Measurements from ENCODE around the gene RAB27A. TPM values are rescaled to one million over a fixed set of nuclear protein-coding genes. Genes with fewer than 3 reads are reported as not detected.

The RAB27A gene
- total and polyA plus RNA-seq, 7 experiments from 2014 or later = 17.1 to 69.9 (median 20.7) TPM

DNA sequence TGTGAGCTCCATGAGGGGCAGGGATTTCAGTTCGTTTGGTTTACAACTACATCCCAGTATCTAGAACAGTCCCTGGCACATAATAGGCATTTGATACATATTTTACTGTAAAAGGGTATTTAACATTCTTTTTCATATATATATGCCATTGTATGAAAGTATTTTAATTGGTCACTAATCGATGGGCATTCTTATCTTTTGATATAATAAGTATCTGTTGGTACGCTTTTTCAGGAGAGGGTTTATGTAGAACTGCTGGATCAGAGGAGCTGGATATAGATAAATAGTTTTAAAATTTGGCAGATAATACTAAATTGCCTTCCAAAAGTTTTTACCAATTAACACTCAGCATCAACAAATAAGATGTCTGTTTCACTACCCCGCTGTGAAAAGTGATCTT, 91.9 kb downstream of the RAB27A start:
- Mint-ChIP-seq H3K27me3 (no peaks in the 10 kb centered on the region), H3K4me3 (no peak overlapping the region), H3K4me1 (peaks cover 0 to 20% (median 12%) of the 10 kb centered on the region in 7 donors), H3K36me3 (peaks cover 0 to 11% (median 4%) of the 10 kb centered on the region in 5 donors), H3K27ac (no peak overlapping the region), H3K9me3 (peaks cover 0 to 15% (median 2%) of the 10 kb centered on the region in 11 donors)
- Histone ChIP-seq H3K4me3 (ENCODE audit: low read length) (peak overlapping the region; percentile 93), H3K9me3 (ENCODE audit: control insufficient read depth in 2 of 3, low read length in 3 of 3) (no peaks in the 10 kb centered on the region), H3K4me1 (ENCODE audit: control insufficient read depth in 2 of 2, insufficient read depth in 2 of 2, low read length in 2 of 2) (peaks cover 29 to 39% of the 10 kb centered on the region in 2 donors), H3K36me3 (ENCODE audit: control insufficient read depth in 2 of 3, insufficient read depth in 3 of 3, low read length in 3 of 3) (peaks cover 0 to 4% (median 0%) of the 10 kb centered on the region in 3 experiments), H3K27ac (ENCODE audit: low read depth, low read length) (peak overlapping the region; percentile 89), H3K27me3 (ENCODE audit: control insufficient read depth in 2 of 2, insufficient read depth in 2 of 2, low read length in 2 of 2) (no peaks in the 10 kb centered on the region)
- intact Hi-C loops (cut with micrococcal nuclease) = loop anchor here (1.0 to 5.0 kb wide), 10 partner anchors 19 to 795 kb away; partner anchors contain the start of genes CCPG1 (in 2 of the 2), PIERCE2 (in 2 of the 2), NEDD4 (in 1 of the 2) and PIGB (in 1 of the 2)
- no peak for ATAC-seq
- CTCF ChIA-PET = interaction anchor here (0.8 to 1.2 kb wide), 3 partner anchors 11 to 93 kb away, joined by 3 to 5 read pairs (median 4); no protein-coding TSS in a partner anchor
- no peak for DNase-seq
- POLR2A ChIA-PET = interaction anchor here (0.6 to 2.4 kb wide), 13 partner anchors 11 to 1534 kb away, joined by 3 to 25 read pairs (median 6); partner anchors contain the start of genes CCPG1, PIERCE2, PIGB and PIGBOS1

DNA sequence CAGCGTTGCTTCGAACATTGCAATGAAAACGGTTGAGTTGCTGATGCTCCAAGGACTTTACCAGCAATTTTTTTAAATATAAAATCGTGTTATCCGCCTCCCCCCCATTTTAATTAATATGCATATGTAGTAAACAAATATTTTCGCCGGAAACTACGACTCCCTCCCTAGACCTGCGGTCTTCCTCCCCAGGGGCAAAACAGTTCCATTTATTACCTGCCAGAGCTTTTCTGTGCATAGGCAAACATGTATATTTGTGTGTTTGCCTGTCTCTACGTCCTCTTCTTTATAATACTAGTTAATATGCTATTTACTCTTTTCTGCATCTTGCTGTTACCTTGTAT, 92.3 kb downstream of the RAB27A start:
- ATAC-seq (no peak), DNase-seq (no peak)
- Mint-ChIP-seq H3K36me3 (peaks cover 0 to 10% (median 4%) of the 10 kb centered on the region in 5 donors), H3K27me3 (no peaks in the 10 kb centered on the region), H3K9me3 (peaks cover 0 to 15% (median 2%) of the 10 kb centered on the region in 11 donors), H3K27ac (no peak overlapping the region), H3K4me1 (peaks cover 0 to 20% (median 16%) of the 10 kb centered on the region in 7 donors), H3K4me3 (no peak overlapping the region)
- Histone ChIP-seq H3K9me3 (ENCODE audit: control insufficient read depth in 2 of 3, low read length in 3 of 3) (no peaks in the 10 kb centered on the region), H3K36me3 (ENCODE audit: control insufficient read depth in 2 of 3, insufficient read depth in 3 of 3, low read length in 3 of 3) (peaks cover 0 to 4% (median 0%) of the 10 kb centered on the region in 3 experiments), H3K4me1 (ENCODE audit: control insufficient read depth in 2 of 2, insufficient read depth in 2 of 2, low read length in 2 of 2) (peaks cover 29 to 39% of the 10 kb centered on the region in 2 donors), H3K4me3 (ENCODE audit: low read length) (peak overlapping the region; percentile 93), H3K27me3 (ENCODE audit: control insufficient read depth in 2 of 2, insufficient read depth in 2 of 2, low read length in 2 of 2) (no peaks in the 10 kb centered on the region), H3K27ac (ENCODE audit: low read depth, low read length) (peak overlapping the region; percentile 89)
- intact Hi-C loops (cut with micrococcal nuclease) = loop anchor here (1.0 to 5.0 kb wide), 10 partner anchors 19 to 795 kb away; partner anchors contain the start of genes CCPG1 (in 2 of the 2), PIERCE2 (in 2 of the 2), NEDD4 (in 1 of the 2) and PIGB (in 1 of the 2)
- ChIA-PET CTCF (interaction anchor here (0.8 to 1.2 kb wide), 4 partner anchors 11 to 1047 kb away, joined by 3 to 5 read pairs (median 4); no protein-coding TSS in a partner anchor), POLR2A (interaction anchor here (0.6 to 2.4 kb wide), 19 partner anchors 8 to 1535 kb away, joined by 3 to 25 read pairs (median 3); partner anchors contain the start of genes CCPG1, PIERCE2, PIGB and PIGBOS1)

DNA sequence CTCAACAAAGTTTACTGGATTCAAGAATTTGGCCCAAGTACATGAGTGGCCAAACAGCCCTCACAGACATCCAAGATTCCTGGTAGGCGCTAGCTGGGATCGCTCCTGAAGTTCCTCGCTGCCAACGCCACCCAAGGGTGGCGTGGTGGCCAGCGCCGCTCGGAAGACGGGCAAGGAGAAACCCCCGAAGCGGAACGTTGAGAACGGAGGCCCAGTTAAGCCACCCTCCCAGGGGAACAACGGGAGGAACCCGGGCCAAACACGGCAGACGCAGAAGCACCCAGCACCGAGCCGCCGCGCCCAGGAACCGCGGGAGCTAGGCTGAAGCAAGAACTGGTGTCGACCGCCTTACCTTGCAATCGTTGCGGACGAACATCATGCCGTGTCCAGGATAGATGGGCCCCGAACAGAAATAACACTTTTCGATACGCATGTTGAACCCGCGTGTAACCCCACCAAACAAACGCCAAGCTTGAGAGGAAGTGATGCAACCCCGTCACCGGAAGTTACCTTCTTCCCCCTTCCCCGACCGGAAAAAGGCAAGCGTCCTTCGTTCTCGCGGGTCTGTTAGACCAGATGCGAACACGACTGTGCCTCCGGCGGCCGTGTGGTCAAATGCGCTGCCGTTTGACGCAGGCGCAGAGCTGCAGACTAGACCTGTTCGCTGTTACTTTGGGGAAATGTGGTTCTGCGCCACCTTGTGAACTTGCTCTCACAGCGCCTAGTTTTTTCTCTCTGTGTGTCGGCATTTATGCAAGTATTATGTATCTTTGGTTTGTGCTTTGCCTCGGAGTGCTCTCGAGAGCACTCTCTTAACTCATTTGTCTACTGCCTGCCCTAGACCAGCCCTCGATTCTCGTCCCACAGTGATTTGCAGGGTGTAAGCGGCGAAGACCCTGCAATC, 92.9 kb downstream of the RAB27A start, which contains the start of gene RSL24D1:
Gene RSL24D1, minus strand, starts transcription at position 484 of the 904 bp plus-strand sequence. Its CDS starts 51 bp downstream, at position 433.
- CTCF ChIA-PET = interaction anchor here (0.8 to 1.2 kb wide), 3 partner anchors 94 to 1048 kb away, joined by 3 to 4 read pairs (median 4); partner anchors contain the start of genes PIGB and PIGBOS1
- no peaks in the 10 kb centered on the region for H3K27me3 Mint-ChIP-seq
- H3K4me3 Mint-ChIP-seq = no peak within 1 kb of the TSS
- Histone ChIP-seq H3K9me3 (ENCODE audit: control insufficient read depth in 2 of 3, low read length in 3 of 3) (no peaks in the 10 kb centered on the region), H3K27me3 (ENCODE audit: control insufficient read depth in 2 of 2, insufficient read depth in 2 of 2, low read length in 2 of 2) (no peaks in the 10 kb centered on the region), H3K4me1 (ENCODE audit: control insufficient read depth in 2 of 2, insufficient read depth in 2 of 2, low read length in 2 of 2) (peaks cover 29 to 39% of the 10 kb centered on the region in 2 donors), H3K27ac (ENCODE audit: low read depth, low read length) (peak within 1 kb of the TSS; percentile 89), H3K36me3 (ENCODE audit: control insufficient read depth in 2 of 3, insufficient read depth in 3 of 3, low read length in 3 of 3) (peaks cover 0 to 11% (median 0%) of the 10 kb centered on the region in 3 experiments), H3K4me3 (ENCODE audit: low read length) (peak within 1 kb of the TSS; percentile 93)
- POLR2A ChIA-PET = interaction anchor here (0.8 to 2.4 kb wide), 17 partner anchors 8 to 211 kb away, joined by 3 to 25 read pairs (median 3); partner anchors contain the start of genes CCPG1, PIERCE2, PIGB and PIGBOS1
- H3K4me1 Mint-ChIP-seq = peaks cover 0 to 24% (median 21%) of the 10 kb centered on the region in 7 donors
- H3K27ac Mint-ChIP-seq = no peak within 1 kb of the TSS
- intact Hi-C loops (cut with micrococcal nuclease) = loop anchor here (1.0 to 5.0 kb wide), 12 partner anchors 20 to 1050 kb away; partner anchors contain the start of genes CCPG1 (in 2 of the 2), PIERCE2 (in 2 of the 2), PIGB (in 2 of the 2) and PIGBOS1 (in 2 of the 2)
- DNase-seq (peak; percentile 83 to 98 (median 95)), ATAC-seq (peak; percentile 98)
- peaks cover 0 to 10% (median 8%) of the 10 kb centered on the region in 5 donors for H3K36me3 Mint-ChIP-seq
- peaks cover 0 to 15% (median 2%) of the 10 kb centered on the region in 11 donors for H3K9me3 Mint-ChIP-seq

DNA sequence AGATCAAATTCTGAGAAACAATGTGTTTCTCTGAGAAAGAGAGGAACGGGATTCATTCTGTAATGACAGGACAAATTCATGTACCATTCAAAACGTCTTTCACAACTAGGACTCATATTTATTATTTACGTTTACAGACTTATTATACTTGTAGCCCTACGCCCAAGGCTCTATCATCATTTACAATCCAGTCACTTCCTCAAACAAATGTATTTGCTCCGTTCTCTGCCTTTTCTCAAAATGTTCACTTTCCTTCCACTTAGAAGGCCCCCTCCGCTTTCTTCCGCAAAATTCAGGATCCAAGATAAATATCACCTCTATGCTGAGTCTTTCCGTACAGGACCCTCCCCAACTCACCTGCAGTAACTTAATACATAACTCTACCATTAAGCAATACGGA, 93.6 kb downstream of the RAB27A start:
- CTCF ChIA-PET = no interaction called here
- no peaks in the 10 kb centered on the region for H3K27me3 Mint-ChIP-seq
- H3K36me3 Mint-ChIP-seq = peaks cover 0 to 17% (median 10%) of the 10 kb centered on the region in 5 donors
- peaks cover 0 to 32% (median 25%) of the 10 kb centered on the region in 7 donors for H3K4me1 Mint-ChIP-seq
- intact Hi-C loops (cut with micrococcal nuclease) = loop anchor here (1.0 to 5.0 kb wide), 7 partner anchors 21 to 1050 kb away; partner anchors contain the start of genes NEDD4 (in 1 of the 2), PIGB (in 1 of the 2) and PIGBOS1 (in 1 of the 2)
- ATAC-seq (no peak), DNase-seq (peak in 2 of 9 donors; percentile 7)
- Histone ChIP-seq H3K4me3 (ENCODE audit: low read length) (peak overlapping the region; percentile 93), H3K36me3 (ENCODE audit: control insufficient read depth in 2 of 3, insufficient read depth in 3 of 3, low read length in 3 of 3) (peaks cover 0 to 18% (median 0%) of the 10 kb centered on the region in 3 experiments), H3K4me1 (ENCODE audit: control insufficient read depth in 2 of 2, insufficient read depth in 2 of 2, low read length in 2 of 2) (peaks cover 29 to 39% of the 10 kb centered on the region in 2 donors), H3K27me3 (ENCODE audit: control insufficient read depth in 2 of 2, insufficient read depth in 2 of 2, low read length in 2 of 2) (no peaks in the 10 kb centered on the region), H3K9me3 (ENCODE audit: control insufficient read depth in 2 of 3, low read length in 3 of 3) (no peaks in the 10 kb centered on the region), H3K27ac (ENCODE audit: low read depth, low read length) (peak overlapping the region; percentile 89)
- H3K4me3 Mint-ChIP-seq = no peak overlapping the region
- POLR2A ChIA-PET = interaction anchor here (0.9 to 2.3 kb wide), 6 partner anchors 7 to 212 kb away, joined by 3 to 18 read pairs (median 8); partner anchors contain the start of genes CCPG1 and PIERCE2
- H3K9me3 Mint-ChIP-seq = peaks cover 0 to 15% (median 2%) of the 10 kb centered on the region in 11 donors
- H3K27ac Mint-ChIP-seq = no peak overlapping the region

DNA sequence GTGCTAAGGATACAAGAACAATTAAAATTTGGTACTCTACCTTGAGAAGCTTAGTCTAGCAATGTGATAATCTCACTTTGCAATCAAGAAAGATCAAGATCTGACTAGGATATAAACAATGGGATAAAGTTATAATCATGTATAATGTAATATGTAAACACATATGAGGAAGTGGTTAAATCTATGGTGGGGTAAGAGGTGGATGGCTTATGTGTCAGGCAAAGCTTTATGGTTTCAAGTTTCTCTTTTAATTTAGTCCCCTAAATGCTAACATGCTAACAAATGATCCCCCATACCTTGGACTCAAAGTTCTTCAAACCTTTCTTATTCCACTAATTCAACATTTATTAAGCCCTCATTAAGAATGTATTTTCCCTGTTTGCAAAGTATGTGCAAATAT, 95.4 kb downstream of the RAB27A start:
- POLR2A ChIA-PET = interaction anchor here (1.0 kb wide), 1 partner anchor 73 kb away, joined by 3 read pairs; no protein-coding TSS in a partner anchor
- H3K27ac Mint-ChIP-seq = peak overlapping the region in 1 of 9 donors; percentile 40
- no peak overlapping the region for H3K4me3 ChIP-seq (ENCODE audit: low read length)

More for the DNA sequence above, 95.4 kb downstream of the RAB27A start:
- Histone ChIP-seq H3K36me3 (ENCODE audit: control insufficient read depth in 2 of 3, insufficient read depth in 3 of 3, low read length in 3 of 3) (peaks cover 0 to 31% (median 5%) of the 10 kb centered on the region in 3 experiments), H3K27ac (ENCODE audit: low read depth, low read length) (peak overlapping the region; percentile 20), H3K9me3 (ENCODE audit: control insufficient read depth in 2 of 3, low read length in 3 of 3) (no peaks in the 10 kb centered on the region), H3K27me3 (ENCODE audit: control insufficient read depth in 2 of 2, insufficient read depth in 2 of 2, low read length in 2 of 2) (no peaks in the 10 kb centered on the region), H3K4me1 (ENCODE audit: control insufficient read depth in 2 of 2, insufficient read depth in 2 of 2, low read length in 2 of 2) (peaks cover 29 to 39% of the 10 kb centered on the region in 2 donors)
- intact Hi-C loops (cut with micrococcal nuclease) = no loop called here
- no peaks in the 10 kb centered on the region for H3K27me3 Mint-ChIP-seq
- CTCF ChIA-PET = no interaction called here
- peak overlapping the region in 1 of 10 donors; percentile 47 for H3K4me3 Mint-ChIP-seq
- peaks cover 0 to 9% (median 1%) of the 10 kb centered on the region in 11 donors for H3K9me3 Mint-ChIP-seq
- peaks cover 0 to 25% (median 7%) of the 10 kb centered on the region in 5 donors for H3K36me3 Mint-ChIP-seq
- DNase-seq (no peak), ATAC-seq (no peak)
- peaks cover 5 to 38% (median 26%) of the 10 kb centered on the region in 7 donors for H3K4me1 Mint-ChIP-seq
